Embryonic facial prominence (tissue), 1 donor: ENCODE measurements around the gene FIBCD1.

ENCODE experiments used
- DNase-seq: peaks from one replicate; pipeline ENCODE4 v3.0.0-alpha.2; 2016; ENCODE audit errors: extremely low spot score

The FIBCD1 gene

DNA sequence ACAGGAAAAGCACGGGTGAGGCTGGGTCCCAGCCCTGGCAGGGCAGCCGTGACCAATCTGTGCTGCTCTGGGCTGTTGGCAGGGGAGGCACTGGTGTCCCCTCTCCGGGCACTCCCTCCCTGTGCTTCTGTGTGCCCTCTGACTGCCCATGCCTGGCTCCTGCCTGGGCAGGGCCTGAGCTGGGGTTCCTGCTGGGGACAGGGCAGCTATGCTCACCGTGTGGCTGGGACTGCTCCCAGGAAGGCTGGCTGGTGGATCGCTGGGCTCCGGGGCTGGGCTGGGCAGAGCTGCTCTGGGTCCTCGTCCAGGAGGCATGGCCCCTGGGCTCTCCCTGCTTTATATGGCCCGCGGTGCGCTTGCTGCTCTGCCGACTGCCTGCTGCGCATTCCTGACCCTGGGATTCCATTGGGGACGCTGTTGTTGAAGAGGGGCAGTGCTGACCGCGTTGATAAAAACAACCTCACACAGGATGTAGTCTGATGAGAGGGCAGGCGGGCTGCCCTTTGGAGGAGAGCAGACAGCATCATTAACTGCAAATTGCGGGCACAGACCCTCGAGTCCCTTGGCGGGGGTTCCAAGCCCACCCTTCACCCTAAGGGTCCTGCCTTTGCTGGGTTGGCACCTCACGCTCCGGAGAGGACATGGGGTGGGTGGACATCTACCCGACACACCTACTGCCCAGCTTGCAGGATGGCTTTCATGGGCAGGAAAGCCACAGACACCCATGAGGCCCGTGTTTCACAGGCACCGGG, 43.4 kb downstream of the FIBCD1 start:
- no peak for DNase-seq

DNA sequence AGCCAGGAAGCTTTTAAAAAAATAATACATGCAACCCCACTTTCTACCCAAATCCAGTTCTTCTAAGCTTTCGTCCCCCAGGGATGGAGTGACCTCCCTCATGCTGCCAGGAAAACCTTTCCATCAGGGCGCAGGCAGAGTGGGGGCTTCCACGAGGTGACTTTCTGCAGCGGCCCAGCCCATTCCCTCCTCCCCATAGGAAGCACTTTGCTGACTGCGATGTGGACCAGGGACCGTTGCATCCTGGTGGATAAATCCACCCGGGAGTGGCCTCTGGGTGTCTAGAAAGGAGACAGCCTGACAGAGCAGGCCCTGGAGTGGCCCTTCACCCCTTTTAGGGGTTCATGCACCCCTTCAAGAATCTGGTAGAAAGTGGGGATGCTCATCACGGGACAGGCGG, 44.0 kb downstream of the FIBCD1 start:
- no peak for DNase-seq

DNA sequence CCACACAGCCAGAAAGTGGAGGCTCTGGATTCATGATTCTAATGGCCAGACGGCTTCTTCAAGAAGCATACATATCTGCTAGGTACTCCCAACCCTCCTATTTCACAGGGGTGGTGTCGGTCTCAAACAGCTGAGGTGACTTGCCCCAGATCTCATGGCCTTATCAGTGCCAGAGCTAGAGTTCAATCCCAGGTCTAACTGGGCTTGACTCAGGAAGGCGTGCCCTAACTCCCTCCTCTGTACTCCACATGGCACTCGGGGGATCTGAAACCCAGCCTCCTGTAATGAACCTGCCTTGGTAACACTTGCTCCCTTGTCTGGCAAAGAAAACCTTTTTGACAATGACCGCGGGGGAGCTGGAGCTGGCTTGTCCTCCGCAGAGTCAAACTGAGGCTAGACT, 44.5 kb downstream of the FIBCD1 start:
- no peak for DNase-seq

DNA sequence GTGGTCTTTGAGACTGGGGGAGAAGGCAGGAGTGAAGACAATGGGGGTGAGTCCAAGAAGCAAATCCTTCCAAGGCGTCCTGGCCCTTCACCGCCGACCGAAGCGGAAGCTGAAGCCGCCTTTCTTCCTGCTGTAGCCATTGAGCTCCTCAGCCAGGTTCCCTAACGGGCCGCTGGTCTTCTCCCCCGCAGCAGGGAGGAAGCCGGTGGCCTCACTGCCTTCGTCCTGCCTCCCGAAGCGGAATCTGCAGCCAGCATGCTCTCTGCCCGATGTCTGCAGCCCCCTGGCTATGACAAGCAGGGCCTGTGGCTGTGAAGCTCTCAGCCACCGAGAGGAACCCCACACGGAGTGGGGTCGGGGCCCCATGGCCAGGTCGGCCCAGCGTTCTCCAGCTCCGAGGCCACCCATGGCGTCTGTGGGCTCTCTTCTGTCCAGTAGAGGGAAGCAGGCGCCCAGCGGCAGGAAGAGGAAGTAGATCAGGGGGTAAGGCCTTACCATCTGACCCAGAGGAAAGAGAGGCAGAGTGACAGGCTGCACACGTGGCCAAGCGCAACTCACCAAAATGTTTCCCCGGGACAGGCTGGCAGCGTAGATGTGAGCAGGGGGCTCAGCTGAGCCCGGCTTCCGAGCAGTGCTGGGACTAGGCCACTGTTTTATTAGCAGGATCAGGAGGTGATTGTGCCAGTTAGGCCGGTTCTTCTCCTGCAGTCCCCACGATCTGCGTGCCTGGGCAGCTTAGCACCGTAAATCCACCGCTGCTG, 45.5 kb downstream of the FIBCD1 start:
- no peak for DNase-seq

DNA sequence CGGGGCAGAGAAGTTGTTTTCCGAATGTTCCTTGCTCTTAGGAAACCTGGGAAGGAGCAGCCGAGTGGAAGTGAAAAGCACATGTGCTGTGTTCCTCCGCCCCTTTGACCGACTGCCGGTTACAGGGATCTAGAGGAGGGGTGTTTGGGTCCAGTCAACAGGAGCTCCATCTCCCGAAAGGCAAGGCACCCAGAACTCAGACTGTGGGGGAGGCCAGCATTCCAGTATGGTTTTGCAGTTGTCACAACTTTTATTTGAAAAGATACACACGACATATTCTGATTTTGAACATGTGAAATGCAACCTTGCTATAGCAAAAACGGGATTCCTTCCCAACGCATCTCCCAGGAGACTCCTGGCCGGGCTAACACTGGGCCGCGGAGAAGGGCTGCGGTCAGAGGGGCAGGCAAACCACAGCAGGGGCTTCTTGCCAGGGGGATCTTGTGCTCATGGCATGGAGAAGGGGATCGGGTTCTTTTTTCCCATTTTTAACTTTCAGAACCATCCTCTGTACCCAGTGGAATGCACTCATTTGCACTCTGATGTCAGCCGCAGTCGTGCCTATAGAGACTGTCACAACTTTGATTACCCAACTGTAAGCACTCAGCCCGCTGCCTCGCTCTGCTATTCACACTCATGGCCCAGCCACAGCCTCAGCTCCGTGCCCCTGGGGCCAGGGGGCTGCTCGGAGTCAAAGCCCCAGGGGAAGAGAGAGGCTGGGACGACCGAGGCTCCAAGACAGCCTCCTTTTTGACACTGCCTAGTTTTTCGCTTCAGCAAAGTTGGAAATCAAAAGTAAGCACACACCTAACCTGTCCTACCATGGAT, 46.4 kb downstream of the FIBCD1 start:
- no peak for DNase-seq

DNA sequence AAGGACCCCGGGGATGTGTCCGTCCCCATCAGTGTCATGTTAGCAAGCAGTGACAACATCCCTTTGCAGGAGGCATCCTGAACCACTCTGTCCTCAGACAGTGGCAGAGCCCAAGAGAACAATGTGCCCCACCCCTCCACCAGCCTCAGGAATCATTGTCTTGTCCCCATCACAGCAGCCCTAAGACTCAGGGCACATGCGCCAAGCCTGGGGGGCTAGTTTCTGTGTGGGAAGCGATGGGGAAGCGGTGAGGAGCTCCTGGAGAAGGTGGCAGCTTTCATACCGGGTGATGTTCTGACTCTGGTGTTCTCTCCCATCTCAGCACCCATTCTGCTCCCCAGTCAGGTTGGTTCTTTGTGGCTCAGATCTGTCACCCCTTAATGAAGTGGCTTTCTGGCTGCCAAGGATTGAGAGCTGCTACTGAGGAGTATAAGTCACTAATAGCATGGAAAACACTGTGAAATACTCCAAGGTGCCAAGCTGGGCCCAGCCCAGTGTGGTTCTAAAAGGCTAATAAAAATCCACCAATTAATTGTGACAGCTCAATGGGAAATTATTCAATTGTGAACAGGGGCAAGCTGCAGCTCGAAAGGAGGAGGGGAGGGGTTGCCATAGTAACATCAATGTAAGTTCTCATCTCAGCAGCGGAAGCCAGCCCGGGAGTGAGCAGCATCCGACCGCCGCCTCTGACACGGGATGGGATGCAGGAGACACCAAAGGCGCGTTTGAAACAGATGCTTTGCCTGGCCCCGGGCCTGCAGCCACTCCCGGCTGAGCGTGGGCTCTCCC, 47.2 kb downstream of the FIBCD1 start:
- DNase-seq = no peak

DNA sequence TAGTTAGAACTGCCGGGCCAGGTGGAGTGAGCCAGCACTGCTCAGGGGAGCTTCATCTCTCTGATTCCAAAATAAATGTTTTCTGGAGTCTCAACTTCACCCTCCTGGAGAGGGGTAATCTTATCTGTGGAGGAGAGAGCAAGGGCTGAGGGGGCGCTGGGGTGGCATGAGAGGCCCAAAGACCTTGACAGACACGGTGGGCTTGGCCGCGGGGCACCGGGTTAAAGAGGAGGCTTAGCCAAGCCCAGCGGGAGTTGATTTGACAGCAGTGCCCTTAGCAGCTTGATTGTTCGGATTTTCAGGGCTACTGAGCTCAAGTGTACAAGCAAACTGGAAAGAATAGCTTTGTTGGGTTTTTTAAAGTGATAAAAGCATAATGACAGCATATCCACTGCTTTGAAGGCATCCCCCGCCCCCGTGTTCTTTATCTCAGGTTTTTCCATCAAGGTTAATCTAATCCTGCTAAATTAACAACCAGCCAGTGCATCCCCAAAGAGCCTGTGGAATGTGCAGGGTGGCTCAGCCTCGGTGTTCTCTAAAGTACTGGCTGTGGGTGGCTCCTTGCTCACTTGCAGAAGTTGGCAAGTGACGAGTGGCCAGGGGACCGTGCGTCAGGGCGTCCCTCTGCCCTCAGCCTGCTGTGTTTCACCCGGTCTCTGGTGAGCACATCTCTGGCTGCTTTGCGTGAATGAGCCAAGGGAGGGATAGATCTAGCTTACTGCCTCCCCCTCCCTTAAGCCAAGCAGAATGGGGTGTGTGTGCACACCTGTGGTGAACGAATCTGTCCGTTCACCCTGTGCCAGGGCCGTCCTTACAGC, 48.0 kb downstream of the FIBCD1 start:
- DNase-seq = no peak

DNA sequence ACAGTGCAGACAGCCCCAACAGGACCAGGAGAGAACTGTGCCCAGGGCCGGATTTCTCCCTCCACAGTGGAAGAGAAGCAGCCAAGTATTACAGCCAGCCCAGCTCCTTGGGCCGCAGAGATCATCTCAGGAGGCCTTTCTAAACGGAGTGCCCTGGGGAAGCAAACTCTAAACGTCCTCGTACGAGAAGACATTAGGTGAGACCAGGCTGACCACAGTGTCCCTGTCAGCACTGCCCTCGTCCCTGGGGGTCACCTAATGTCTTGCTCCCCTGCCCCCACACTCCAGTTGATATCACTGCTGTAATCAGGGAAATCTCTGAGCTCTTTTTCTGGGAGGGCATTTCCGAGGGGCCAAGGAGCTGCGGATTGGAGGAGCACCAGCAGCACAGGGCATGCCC, 48.9 kb downstream of the FIBCD1 start:
- DNase-seq = no peak

DNA sequence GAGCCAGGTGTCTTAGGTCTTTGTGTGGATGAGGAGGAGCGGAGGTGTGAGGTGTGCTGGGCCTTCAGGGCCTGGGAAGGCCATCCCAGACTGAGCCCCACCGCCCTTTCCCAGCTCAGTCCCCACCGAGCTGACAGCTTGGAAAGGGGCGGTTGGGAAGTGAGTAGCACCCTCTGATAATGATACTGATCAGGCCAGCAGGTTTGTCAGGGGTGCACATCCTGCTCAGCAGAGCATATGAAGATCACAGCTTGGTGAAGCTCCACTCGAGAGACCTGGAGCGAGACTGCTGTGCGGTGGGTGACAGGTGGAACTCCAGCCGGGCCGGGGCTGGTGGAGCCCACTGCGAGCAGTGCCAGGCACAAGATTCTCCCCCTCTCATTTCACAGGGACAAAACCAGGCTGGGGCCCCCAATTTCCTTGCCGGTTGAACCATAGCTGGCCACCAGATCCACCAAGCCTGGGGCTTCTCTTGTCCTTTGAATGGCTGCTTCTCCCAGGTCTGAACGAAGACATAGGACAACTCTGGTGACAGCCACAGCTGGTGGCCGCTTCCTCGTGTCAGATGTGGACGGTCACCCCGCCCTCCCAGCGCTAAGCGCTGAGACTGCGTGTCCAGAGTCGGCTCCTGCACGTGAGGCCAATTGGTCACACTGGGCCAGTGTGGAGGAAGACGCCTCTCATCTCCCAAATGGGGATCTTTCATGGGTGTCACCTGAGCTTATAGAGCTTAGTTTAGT, 50.7 kb downstream of the FIBCD1 start:
- DNase-seq = no peak

DNA sequence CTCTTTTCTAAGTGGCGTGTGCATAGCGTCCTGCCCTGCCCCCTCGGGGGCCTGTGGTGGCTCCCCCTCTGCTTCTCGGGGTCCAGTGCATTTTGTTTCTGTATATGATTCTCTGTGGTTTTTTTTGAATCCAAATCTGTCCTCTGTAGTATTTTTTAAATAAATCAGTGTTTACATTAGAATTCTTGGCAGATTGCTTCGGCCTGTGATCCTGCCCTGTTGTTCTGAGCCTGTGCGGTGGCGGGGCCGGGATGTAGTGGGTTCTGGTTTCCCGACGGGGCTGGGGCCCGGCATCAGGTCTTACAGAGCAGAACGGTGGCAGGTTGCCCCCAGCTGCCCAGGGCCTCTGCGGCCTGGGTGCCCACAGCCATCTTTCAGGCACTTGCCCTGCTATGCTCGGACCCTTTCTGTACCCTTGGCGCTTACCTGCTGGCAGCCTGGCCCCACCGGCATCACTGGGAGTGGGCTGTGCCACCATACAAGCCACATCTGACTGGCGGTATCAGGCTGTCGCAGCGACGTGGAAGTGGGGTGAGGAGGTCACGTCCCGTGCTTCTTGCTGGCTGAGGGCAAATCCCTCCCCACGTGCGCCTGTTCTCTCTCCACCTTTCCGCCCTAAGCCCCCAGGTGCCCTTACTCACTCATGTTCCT, 51.4 kb downstream of the FIBCD1 start:
- no peak for DNase-seq

DNA sequence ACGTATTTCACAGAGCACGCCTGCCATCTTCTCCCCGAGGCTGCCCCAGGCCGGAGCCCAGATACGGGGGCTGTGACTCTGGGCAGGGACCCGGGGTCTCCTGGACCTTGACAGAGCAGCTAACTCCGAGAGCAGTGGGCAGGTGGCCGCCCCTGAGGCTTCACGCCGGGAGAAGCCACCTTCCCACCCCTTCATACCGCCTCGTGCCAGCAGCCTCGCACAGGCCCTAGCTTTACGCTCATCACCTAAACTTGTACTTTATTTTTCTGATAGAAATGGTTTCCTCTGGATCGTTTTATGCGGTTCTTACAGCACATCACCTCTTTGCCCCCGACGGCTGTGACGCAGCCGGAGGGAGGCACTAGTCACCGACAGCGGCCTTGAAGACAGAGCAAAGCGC, 52.1 kb downstream of the FIBCD1 start:
- DNase-seq = no peak

DNA sequence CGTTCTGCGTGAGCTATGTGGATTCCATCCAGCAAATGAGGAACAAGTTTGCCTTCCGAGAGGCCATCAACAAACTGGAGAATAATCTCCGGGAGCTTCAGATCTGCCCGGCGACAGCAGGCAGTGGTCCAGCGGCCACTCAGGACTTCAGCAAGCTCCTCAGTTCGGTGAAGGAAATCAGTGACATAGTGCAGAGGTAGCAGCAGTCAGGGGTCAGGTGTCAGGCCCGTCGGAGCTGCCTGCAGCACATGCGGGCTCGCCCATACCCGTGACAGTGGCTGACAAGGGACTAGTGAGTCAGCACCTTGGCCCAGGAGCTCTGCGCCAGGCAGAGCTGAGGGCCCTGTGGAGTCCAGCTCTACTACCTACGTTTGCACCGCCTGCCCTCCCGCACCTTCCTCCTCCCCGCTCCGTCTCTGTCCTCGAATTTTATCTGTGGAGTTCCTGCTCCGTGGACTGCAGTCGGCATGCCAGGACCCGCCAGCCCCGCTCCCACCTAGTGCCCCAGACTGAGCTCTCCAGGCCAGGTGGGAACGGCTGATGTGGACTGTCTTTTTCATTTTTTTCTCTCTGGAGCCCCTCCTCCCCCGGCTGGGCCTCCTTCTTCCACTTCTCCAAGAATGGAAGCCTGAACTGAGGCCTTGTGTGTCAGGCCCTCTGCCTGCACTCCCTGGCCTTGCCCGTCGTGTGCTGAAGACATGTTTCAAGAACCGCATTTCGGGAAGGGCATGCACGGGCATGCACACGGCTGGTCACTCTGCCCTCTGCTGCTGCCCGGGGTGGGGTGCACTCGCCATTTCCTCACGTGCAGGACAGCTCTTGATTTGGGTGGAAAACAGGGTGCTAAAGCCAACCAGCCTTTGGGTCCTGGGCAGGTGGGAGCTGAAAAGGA, 53.3 kb downstream of the FIBCD1 start:
- DNase-seq = no peak

DNA sequence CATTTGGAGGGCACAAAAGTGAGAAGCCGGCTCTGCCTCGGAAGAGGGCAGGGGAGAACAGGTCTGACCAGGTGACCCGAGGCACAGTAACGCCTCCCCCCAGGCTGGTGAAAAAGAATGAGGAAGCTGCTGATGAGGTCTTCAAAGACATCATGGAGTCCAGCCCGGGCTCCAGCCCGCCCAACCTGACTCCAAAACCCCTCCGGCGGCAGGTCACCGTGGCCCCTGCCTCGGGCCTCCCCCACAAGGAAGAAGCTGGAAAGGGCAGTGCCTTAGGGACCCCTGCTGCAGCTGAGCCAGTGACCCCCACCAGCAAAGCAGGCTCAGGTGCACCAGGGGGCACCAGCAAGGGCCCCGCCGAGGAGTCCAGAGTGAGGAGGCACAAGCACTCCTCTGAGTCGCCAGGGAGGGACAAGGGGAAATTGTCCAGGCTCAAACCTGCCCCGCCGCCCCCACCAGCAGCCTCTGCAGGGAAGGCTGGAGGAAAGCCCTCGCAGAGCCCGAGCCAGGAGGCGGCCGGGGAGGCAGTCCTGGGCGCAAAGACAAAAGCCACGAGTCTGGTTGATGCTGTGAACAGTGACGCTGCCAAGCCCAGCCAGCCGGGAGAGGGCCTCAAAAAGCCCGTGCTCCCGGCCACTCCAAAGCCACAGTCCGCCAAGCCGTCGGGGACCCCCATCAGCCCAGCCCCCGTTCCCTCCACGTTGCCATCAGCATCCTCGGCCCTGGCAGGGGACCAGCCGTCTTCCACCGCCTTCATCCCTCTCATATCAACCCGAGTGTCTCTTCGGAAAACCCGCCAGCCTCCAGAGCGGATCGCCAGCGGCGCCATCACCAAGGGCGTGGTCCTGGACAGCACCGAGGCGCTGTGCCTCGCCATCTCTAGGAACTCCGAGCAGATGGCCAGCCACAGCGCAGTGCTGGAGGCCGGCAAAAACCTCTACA, 54.2 kb downstream of the FIBCD1 start:
- DNase-seq = no peak

DNA sequence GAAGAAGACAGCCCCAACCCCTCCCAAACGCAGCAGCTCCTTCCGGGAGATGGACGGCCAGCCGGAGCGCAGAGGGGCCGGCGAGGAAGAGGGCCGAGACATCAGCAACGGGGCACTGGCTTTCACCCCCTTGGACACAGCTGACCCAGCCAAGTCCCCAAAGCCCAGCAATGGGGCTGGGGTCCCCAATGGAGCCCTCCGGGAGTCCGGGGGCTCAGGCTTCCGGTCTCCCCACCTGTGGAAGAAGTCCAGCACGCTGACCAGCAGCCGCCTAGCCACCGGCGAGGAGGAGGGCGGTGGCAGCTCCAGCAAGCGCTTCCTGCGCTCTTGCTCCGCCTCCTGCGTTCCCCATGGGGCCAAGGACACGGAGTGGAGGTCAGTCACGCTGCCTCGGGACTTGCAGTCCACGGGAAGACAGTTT, 54.9 kb downstream of the FIBCD1 start:
- DNase-seq = no peak

DNA sequence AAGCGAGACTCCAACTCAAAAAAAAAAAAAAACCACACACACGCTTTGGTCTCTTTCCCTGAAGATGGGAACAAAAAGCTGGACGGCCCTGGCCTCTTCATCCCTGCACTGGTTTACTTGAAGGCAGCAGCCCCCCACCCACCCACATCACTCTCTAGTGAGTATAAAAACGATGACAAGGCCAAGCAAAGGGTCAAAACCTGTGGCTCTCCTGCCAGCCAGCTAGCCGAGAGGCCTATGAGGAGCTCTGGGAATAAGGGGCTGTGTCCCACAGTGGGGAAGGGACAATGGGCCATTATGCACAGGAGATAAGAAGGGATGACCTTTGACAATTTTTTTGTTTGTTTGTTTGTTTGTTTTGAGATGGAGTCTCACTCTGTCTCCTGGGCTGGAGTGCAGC, 55.6 kb downstream of the FIBCD1 start:
- DNase-seq = no peak

DNA sequence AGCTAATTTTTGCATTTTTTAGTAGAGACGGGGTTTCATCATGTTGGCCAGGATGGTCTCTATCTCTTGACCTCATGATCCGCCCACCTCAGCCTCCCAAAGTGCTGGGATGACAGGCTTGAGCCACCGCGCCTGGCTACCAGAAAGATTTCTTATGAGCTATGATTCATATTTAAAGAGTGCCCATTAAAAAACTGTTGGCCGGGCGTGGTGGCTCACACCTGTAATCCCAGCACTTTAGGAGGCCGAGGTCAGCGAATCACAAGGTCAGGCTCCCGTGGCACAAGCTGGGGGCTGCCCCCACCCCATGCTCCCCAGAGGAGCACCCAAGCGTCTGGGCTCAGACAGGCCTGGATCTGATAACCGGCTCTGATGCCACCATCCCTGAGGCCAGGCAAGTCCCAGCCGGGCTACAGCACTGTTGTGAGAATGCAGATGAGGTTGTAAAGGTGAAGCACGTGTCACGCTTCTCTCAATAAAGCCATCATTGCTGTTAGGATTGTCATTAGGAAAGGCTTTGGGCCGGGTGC, 56.3 kb downstream of the FIBCD1 start:
- no peak for DNase-seq

DNA sequence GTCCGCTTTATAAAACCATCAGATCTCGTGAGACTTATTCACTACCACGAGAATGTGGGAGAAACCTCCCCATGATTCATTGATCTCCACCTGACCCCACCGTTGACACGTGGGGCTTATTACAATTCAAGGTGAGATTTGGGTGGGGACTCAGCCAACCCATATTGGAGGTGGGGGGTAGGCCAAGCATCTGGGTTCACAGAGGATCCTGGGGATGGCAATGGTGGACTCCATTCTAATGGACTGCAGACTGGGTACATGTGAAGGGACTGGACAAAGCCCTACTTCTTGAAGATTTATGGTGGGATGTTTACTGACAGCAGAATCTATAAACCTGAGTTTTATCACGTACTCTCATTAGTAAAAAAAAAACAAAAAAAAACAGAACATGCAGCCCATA, 57.5 kb downstream of the FIBCD1 start:
- no peak for DNase-seq
